Mesothelial cell of epicardium (in vitro differentiated cells): ENCODE measurements around the gene PRKACG. TPM values are rescaled to one million over a fixed set of nuclear protein-coding genes. Genes with fewer than 3 reads are reported as not detected.

Experiments
- DNase-seq, 2 experiments: peaks; one replicate each; pipeline ENCODE4 v3.0.0; 2021; ENCODE audit warnings: low spot score in 2 of 2; ENCODE audit not compliant: unreplicated experiment in 2 of 2
- H3K27ac Mint-ChIP-seq: 2 replicates; pipeline ENCODE4 v1.8.0; 2021; ENCODE audit warnings: mixed read lengths
- H3K27me3 Mint-ChIP-seq: 2 replicates; pipeline ENCODE4 v1.8.0; 2021; ENCODE audit warnings: low read depth, mixed read lengths
- H3K36me3 Mint-ChIP-seq: 2 replicates; pipeline ENCODE4 v1.8.0; 2021; ENCODE audit warnings: mixed read lengths
- H3K4me1 Mint-ChIP-seq: 2 replicates; pipeline ENCODE4 v1.8.0; 2021; ENCODE audit warnings: mixed read lengths
- H3K4me3 Mint-ChIP-seq: 2 replicates; pipeline ENCODE4 v1.8.0; 2021; ENCODE audit warnings: mild to moderate bottlenecking, moderate library complexity, mixed read lengths
- H3K9me3 Mint-ChIP-seq: 2 replicates; pipeline ENCODE4 v1.8.0; 2021; ENCODE audit warnings: mixed read lengths
- CTCF ChIP-seq: fragments of 200-600 bp; sonication (generic); IDR thresholded peaks from one replicate; pipeline ENCODE4 v1.5.0; 2021; ENCODE audit warnings: antibody characterized with exemption; ENCODE audit not compliant: unreplicated experiment
- total RNA-seq: library from RNA; stranded (reverse); gene quantifications from 3 replicates; pipeline ENCODE4 v1.2.1, GENCODE V29; 2021

The PRKACG gene
- total RNA-seq, 1 donor from 2014 or later = not detected

GRCh38 chr9:68980341-68980914 is 33.5 kb downstream of the PRKACG start:
- peaks cover 23% of the 10 kb centered on the region for H3K4me1 Mint-ChIP-seq
- TF ChIP-seq CTCF = no peak
- DNase-seq = no peak
- H3K9me3 Mint-ChIP-seq = peaks cover 13% of the 10 kb centered on the region
- H3K27ac Mint-ChIP-seq = no peak overlapping the region
- peaks cover 4% of the 10 kb centered on the region for H3K27me3 Mint-ChIP-seq
- no peaks in the 10 kb centered on the region for H3K36me3 Mint-ChIP-seq
- no peak overlapping the region for H3K4me3 Mint-ChIP-seq

- DNase-seq = no peak
- Mint-ChIP-seq H3K27me3 (peaks cover 4% of the 10 kb centered on the region), H3K4me3 (no peak overlapping the region), H3K27ac (no peak overlapping the region), H3K9me3 (peaks cover 13% of the 10 kb centered on the region), H3K4me1 (peaks cover 23% of the 10 kb centered on the region), H3K36me3 (no peaks in the 10 kb centered on the region)
- no peak for TF ChIP-seq CTCF
These were observed 34.2 kb downstream of the PRKACG start for GRCh38 chr9:68979538-68980314.

DNA sequence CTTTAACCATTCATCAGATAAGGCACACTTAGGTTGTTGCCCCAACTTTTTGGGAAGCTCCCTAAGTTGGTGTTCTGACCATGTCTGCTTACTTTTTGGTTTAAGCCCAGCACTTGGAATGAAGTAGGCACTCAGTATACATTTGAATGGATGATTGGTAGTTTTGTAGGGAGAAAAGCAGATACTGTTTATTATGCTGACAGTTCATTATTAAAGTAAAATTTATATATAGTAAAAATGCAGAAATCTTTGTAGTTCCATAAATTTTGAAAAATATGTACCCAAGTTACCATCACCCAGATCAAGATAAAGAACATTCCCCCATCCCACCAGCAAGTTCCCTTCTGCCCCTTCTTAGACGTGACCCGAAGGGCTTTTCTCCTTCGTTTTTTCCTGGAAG is 35.4 kb downstream of the PRKACG start:
- Mint-ChIP-seq H3K9me3 (peaks cover 13% of the 10 kb centered on the region), H3K4me1 (peaks cover 23% of the 10 kb centered on the region), H3K36me3 (no peaks in the 10 kb centered on the region), H3K27me3 (peaks cover 4% of the 10 kb centered on the region), H3K4me3 (no peak overlapping the region), H3K27ac (no peak overlapping the region)
- TF ChIP-seq CTCF = no peak
- no peak for DNase-seq

GRCh38 chr9:68978066-68978465 is 35.8 kb downstream of the PRKACG start:
- peaks cover 13% of the 10 kb centered on the region for H3K9me3 Mint-ChIP-seq

DNA sequence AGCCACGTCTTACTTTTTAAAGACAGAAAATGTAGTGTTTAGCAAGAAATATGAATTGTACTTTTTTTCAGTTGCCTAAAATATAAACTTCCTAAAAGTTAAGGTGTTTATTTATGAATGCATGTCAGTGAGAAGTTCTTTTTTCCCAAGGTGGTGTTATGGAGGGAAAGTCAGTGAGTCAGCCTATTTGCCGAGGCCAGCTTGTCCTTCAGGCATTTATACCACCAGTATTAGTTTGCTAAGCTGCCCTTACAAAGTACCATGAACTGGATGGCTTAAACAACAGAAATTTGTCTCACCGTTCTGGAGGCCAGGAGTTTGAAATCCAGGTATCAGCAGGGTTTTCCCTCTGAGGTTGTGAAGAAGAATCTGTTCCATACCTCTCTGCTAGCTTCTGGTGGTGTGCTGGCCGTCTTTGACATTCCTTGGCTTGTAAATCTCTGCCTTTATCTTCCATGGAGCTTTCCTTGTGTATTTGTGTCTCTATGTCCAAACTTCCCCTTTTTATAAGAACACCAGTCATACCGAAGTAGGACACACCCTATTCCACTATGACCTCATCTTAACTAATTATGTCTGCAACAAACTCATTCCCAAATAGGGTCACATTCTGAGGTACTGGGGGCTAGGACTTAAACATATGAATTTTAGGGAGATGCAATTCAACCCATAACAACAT is 38.4 kb downstream of the PRKACG start:
- Mint-ChIP-seq H3K36me3 (no peaks in the 10 kb centered on the region), H3K9me3 (peaks cover 20% of the 10 kb centered on the region), H3K27me3 (peaks cover 5% of the 10 kb centered on the region), H3K4me3 (no peak overlapping the region), H3K4me1 (peaks cover 6% of the 10 kb centered on the region), H3K27ac (no peak overlapping the region)
- no peak for TF ChIP-seq CTCF
- DNase-seq = no peak

More at GRCh38 chr9:68978066-68978465, 35.8 kb downstream of the PRKACG start:
- H3K4me1 Mint-ChIP-seq = peaks cover 20% of the 10 kb centered on the region
- no peak for TF ChIP-seq CTCF
- no peaks in the 10 kb centered on the region for H3K36me3 Mint-ChIP-seq
- H3K4me3 Mint-ChIP-seq = no peak overlapping the region
- H3K27ac Mint-ChIP-seq = no peak overlapping the region
- H3K27me3 Mint-ChIP-seq = peaks cover 4% of the 10 kb centered on the region
- DNase-seq = no peak
